Dendritic cell treated with granulocyte-macrophage colony-stimulating factor and Interleukin-4, amounts not matched to agents 40 ng/mL and 50 ng/mL, for 4 days (primary cell): ENCODE data around the gene KDM1A.

Experiments used
- H3K27ac Mint-ChIP-seq: one replicate; pipeline ENCODE4 v1.8.0; 2022; ENCODE audit warnings: mild to moderate bottlenecking, mixed read lengths
- H3K27me3 Mint-ChIP-seq: one replicate; pipeline ENCODE4 v1.8.0; 2022; ENCODE audit warnings: mild to moderate bottlenecking, mixed read lengths
- H3K36me3 Mint-ChIP-seq: one replicate; pipeline ENCODE4 v1.8.0; 2022; ENCODE audit warnings: low read depth, mixed read lengths
- H3K4me1 Mint-ChIP-seq: one replicate; pipeline ENCODE4 v1.8.0; 2022; ENCODE audit warnings: low read depth, mixed read lengths
- H3K4me3 Mint-ChIP-seq: one replicate; pipeline ENCODE4 v1.8.0; 2022; ENCODE audit warnings: mild to moderate bottlenecking, moderate library complexity, mixed read lengths
- H3K9me3 Mint-ChIP-seq: one replicate; pipeline ENCODE4 v1.8.0; 2022; ENCODE audit warnings: mixed read lengths
- intact Hi-C: fragments of 100-400 bp; cut with micrococcal nuclease; formaldehyde crosslinking; loops from one replicate; pipeline ENCODE4 v1.15.0; 2022

Gene KDM1A

GRCh38 chr1:23132033-23132432, 112.8 kb downstream of the KDM1A start:
- H3K27ac Mint-ChIP-seq, result no peak overlapping the region
- no peaks in the 10 kb centered on the region for H3K27me3 Mint-ChIP-seq
- H3K9me3 Mint-ChIP-seq, result no peaks in the 10 kb centered on the region
- H3K36me3 Mint-ChIP-seq, result no peaks in the 10 kb centered on the region
- intact Hi-C loops, result no loop called here
- no peak overlapping the region for H3K4me3 Mint-ChIP-seq
- peaks cover 9% of the 10 kb centered on the region for H3K4me1 Mint-ChIP-seq
